Activated CD4-positive, alpha-beta memory T cell treated with anti-CD3 and anti-CD28 coated beads, Interleukin-2, amount 10 ng/mL, durations not matched to agents 7 days and 5 days (primary cell): ENCODE results near the gene PRSS57. TPM values are rescaled to one million over a fixed set of nuclear protein-coding genes. Genes with fewer than 3 reads are reported as not detected.
"Not testable (repeated sequence)": the region's sequence is repeated elsewhere in the genome, so short reads cannot be mapped to it uniquely, and the experiment has no call there.

ENCODE experiments used
- CTCF ChIA-PET: fragments of 350-600 bp; sonication (Branson Sonifier 250); formaldehyde crosslinking; loops from one replicate; lab custom pipeline; 2021; ENCODE audit warnings: antibody characterized with exemption, inconsistent platforms; lab: Charles Lee
- POLR2A ChIA-PET: fragments of 350-600 bp; sonication (Branson Sonifier 250); formaldehyde crosslinking; loops from one replicate; lab custom pipeline; 2021; ENCODE audit warnings: antibody characterized with exemption; lab: Charles Lee
- DNase-seq: peaks from one replicate; pipeline ENCODE4 v3.0.0-alpha.2; 2020
- H3K27ac Mint-ChIP-seq: one replicate; pipeline ENCODE4 v1.8.0; 2021; ENCODE audit warnings: mild to moderate bottlenecking, mixed read lengths
- H3K27me3 Mint-ChIP-seq: one replicate; pipeline ENCODE4 v1.8.0; 2021; ENCODE audit warnings: mixed read lengths
- H3K36me3 Mint-ChIP-seq: one replicate; pipeline ENCODE4 v1.8.0; 2021; ENCODE audit warnings: low read depth, mixed read lengths
- H3K4me1 Mint-ChIP-seq: one replicate; pipeline ENCODE4 v1.8.0; 2021; ENCODE audit warnings: mixed read lengths
- H3K4me3 Mint-ChIP-seq: one replicate; pipeline ENCODE4 v1.8.0; 2021; ENCODE audit warnings: mild to moderate bottlenecking, mixed read lengths
- H3K9me3 Mint-ChIP-seq: one replicate; pipeline ENCODE4 v1.8.0; 2021; ENCODE audit warnings: mixed read lengths
- total RNA-seq, 2 experiments: library from RNA; stranded (reverse); gene quantifications; one replicate each; pipeline ENCODE4 v1.2.3, GENCODE V29; 2021

The PRSS57 gene
- total RNA-seq, 2 experiments from 2014 or later, result not detected

- Mint-ChIP-seq H3K27ac (peak overlapping the region; percentile 52), H3K9me3 (no peaks in the 10 kb centered on the region), H3K4me3 (peak overlapping the region; percentile 82), H3K4me1 (peaks cover 7% of the 10 kb centered on the region), H3K36me3 (no peaks in the 10 kb centered on the region), H3K27me3 (peaks cover 14% of the 10 kb centered on the region)
- POLR2A ChIA-PET, result interaction anchor here (0.8 to 2.8 kb wide), 4 partner anchors 10 to 60 kb away, joined by 3 to 18 read pairs (median 7); partner anchors contain the start of gene RNF126
- peak; percentile 41 for DNase-seq
- CTCF ChIA-PET, result interaction anchor here (0.6 to 0.9 kb wide), 2 partner anchors 16 to 17 kb away, joined by 3 to 6 read pairs; partner anchors contain the start of gene RNF126
Measured at GRCh38 chr19:679418-680286, 15.6 kb downstream of the PRSS57 start.

GRCh38 chr19:678791-679388 is 16.4 kb downstream of the PRSS57 start:
- ChIA-PET CTCF (interaction anchor here (0.9 kb wide), 1 partner anchor 16 kb away, joined by 3 read pairs; the partner anchor contains the start of gene RNF126), POLR2A (interaction anchor here (1.0 to 2.8 kb wide), 3 partner anchors 16 to 61 kb away, joined by 3 to 18 read pairs (median 11); partner anchors contain the start of gene RNF126)
- Mint-ChIP-seq H3K36me3 (no peaks in the 10 kb centered on the region), H3K4me3 (peak overlapping the region; percentile 58), H3K27me3 (peaks cover 14% of the 10 kb centered on the region), H3K9me3 (no peaks in the 10 kb centered on the region), H3K4me1 (peaks cover 7% of the 10 kb centered on the region), H3K27ac (no peak overlapping the region)
- no peak for DNase-seq

GRCh38 chr19:677601-678436 is 17.4 kb downstream of the PRSS57 start:
- POLR2A ChIA-PET, result interaction anchor here (2.1 kb wide), 1 partner anchor 14 kb away, joined by 11 read pairs; the partner anchor contains the start of gene RNF126
- CTCF ChIA-PET, result interaction anchor here (1.1 kb wide), 1 partner anchor 57 kb away, joined by 4 read pairs; no protein-coding TSS in a partner anchor
- H3K27me3 Mint-ChIP-seq, result peaks cover 18% of the 10 kb centered on the region

GRCh38 chr19:677201-677600 is 18.1 kb downstream of the PRSS57 start:
- Mint-ChIP-seq H3K4me3 (no peak overlapping the region), H3K27ac (no peak overlapping the region), H3K9me3 (no peaks in the 10 kb centered on the region), H3K27me3 (peaks cover 18% of the 10 kb centered on the region), H3K4me1 (peaks cover 7% of the 10 kb centered on the region), H3K36me3 (no peaks in the 10 kb centered on the region)
- DNase-seq, result no peak
- ChIA-PET POLR2A (interaction anchor here (1.2 to 2.1 kb wide), 2 partner anchors 9 to 14 kb away, joined by 3 to 11 read pairs; partner anchors contain the start of gene RNF126), CTCF (interaction anchor here (1.1 kb wide), 1 partner anchor 57 kb away, joined by 4 read pairs; no protein-coding TSS in a partner anchor)

More at GRCh38 chr19:677601-678436, 17.4 kb downstream of the PRSS57 start:
- H3K27ac Mint-ChIP-seq, result no peak overlapping the region
- peaks cover 7% of the 10 kb centered on the region for H3K4me1 Mint-ChIP-seq
- H3K9me3 Mint-ChIP-seq, result no peaks in the 10 kb centered on the region
- no peaks in the 10 kb centered on the region for H3K36me3 Mint-ChIP-seq
- DNase-seq, result no peak
- no peak overlapping the region for H3K4me3 Mint-ChIP-seq

- peaks cover 18% of the 10 kb centered on the region for H3K27me3 Mint-ChIP-seq
- H3K4me3 Mint-ChIP-seq, result no peak within 1 kb of the TSS
- H3K36me3 Mint-ChIP-seq, result no peaks in the 10 kb centered on the region
- DNase-seq, result no peak
- ChIA-PET CTCF (interaction anchor here (0.6 to 1.6 kb wide), 3 partner anchors 58 to 187 kb away, joined by 3 to 4 read pairs (median 3); no protein-coding TSS in a partner anchor), POLR2A (interaction anchor here (0.7 to 2.1 kb wide), 3 partner anchors 8 to 13 kb away, joined by 3 to 11 read pairs (median 3); partner anchors contain the start of gene RNF126)
- H3K27ac Mint-ChIP-seq, result no peak within 1 kb of the TSS
- no peaks in the 10 kb centered on the region for H3K9me3 Mint-ChIP-seq
- peaks cover 7% of the 10 kb centered on the region for H3K4me1 Mint-ChIP-seq
Measured at GRCh38 chr19:676339-677105, 18.7 kb downstream of the PRSS57 start, which contains the start of gene FSTL3. Gene FSTL3 (plus strand): TSS chr19:676392. CDS start chr19:676424, 32 bp downstream.

- Mint-ChIP-seq H3K4me3 (no peak overlapping the region), H3K4me1 (peaks cover 7% of the 10 kb centered on the region), H3K27me3 (peaks cover 18% of the 10 kb centered on the region), H3K36me3 (no peaks in the 10 kb centered on the region), H3K27ac (no peak overlapping the region), H3K9me3 (no peaks in the 10 kb centered on the region)
- ChIA-PET POLR2A (interaction anchor here (0.7 to 1.2 kb wide), 2 partner anchors 8 to 13 kb away, joined by 3 read pairs; partner anchors contain the start of gene RNF126), CTCF (interaction anchor here (0.6 to 1.6 kb wide), 2 partner anchors 165 to 188 kb away, joined by 3 read pairs; no protein-coding TSS in a partner anchor)
- DNase-seq, result no peak
Measured at GRCh38 chr19:676007-676338, 19.3 kb downstream of the PRSS57 start.

GRCh38 chr19:674282-675151 is 20.7 kb downstream of the PRSS57 start:
- peaks cover 20% of the 10 kb centered on the region for H3K27me3 Mint-ChIP-seq
- POLR2A ChIA-PET, result no interaction called here
- no peak overlapping the region for H3K4me3 Mint-ChIP-seq
- H3K36me3 Mint-ChIP-seq, result no peaks in the 10 kb centered on the region
- DNase-seq, result no peak
- CTCF ChIA-PET, result interaction anchor here (0.6 kb wide), 1 partner anchor 9 kb away, joined by 3 read pairs; no protein-coding TSS in a partner anchor
- no peaks in the 10 kb centered on the region for H3K9me3 Mint-ChIP-seq
- no peak overlapping the region for H3K27ac Mint-ChIP-seq
- peaks cover 5% of the 10 kb centered on the region for H3K4me1 Mint-ChIP-seq

- ChIA-PET CTCF (interaction anchor here (1.3 kb wide), 1 partner anchor 86 kb away, joined by 3 read pairs; no protein-coding TSS in a partner anchor), POLR2A (no interaction called here)
- no peak overlapping the region for H3K4me3 Mint-ChIP-seq
- DNase-seq, result no peak
- H3K4me1 Mint-ChIP-seq, result peaks cover 3% of the 10 kb centered on the region
- H3K27ac Mint-ChIP-seq, result no peak overlapping the region
- no peaks in the 10 kb centered on the region for H3K9me3 Mint-ChIP-seq
- peaks cover 21% of the 10 kb centered on the region for H3K27me3 Mint-ChIP-seq
- H3K36me3 Mint-ChIP-seq, result no peaks in the 10 kb centered on the region
Measured at GRCh38 chr19:670609-671075, 24.6 kb downstream of the PRSS57 start.

GRCh38 chr19:668675-669434 is 26.4 kb downstream of the PRSS57 start:
- CTCF ChIA-PET, result interaction anchor here (1.6 kb wide), 1 partner anchor 9 kb away, joined by 3 read pairs; no protein-coding TSS in a partner anchor
- not testable (repeated sequence) for H3K9me3 Mint-ChIP-seq, H3K36me3 Mint-ChIP-seq, H3K27ac Mint-ChIP-seq, DNase-seq, H3K4me3 Mint-ChIP-seq
- Mint-ChIP-seq H3K27me3 (peaks cover 15% of the 10 kb centered on the region), H3K4me1 (peaks cover 11% of the 10 kb centered on the region)
- POLR2A ChIA-PET, result interaction anchor here (0.7 to 1.3 kb wide), 3 partner anchors 8 to 293 kb away, joined by 3 read pairs; partner anchors contain the start of gene FSTL3

GRCh38 chr19:666985-667573 is 28.2 kb downstream of the PRSS57 start:
- CTCF ChIA-PET, H3K9me3 Mint-ChIP-seq, POLR2A ChIA-PET, H3K36me3 Mint-ChIP-seq, H3K4me3 Mint-ChIP-seq, H3K27ac Mint-ChIP-seq, DNase-seq: not testable (repeated sequence)
- peaks cover 17% of the 10 kb centered on the region for H3K4me1 Mint-ChIP-seq
- H3K27me3 Mint-ChIP-seq, result peaks cover 11% of the 10 kb centered on the region
